Measurements from ENCODE around the gene WFS1.

DNA sequence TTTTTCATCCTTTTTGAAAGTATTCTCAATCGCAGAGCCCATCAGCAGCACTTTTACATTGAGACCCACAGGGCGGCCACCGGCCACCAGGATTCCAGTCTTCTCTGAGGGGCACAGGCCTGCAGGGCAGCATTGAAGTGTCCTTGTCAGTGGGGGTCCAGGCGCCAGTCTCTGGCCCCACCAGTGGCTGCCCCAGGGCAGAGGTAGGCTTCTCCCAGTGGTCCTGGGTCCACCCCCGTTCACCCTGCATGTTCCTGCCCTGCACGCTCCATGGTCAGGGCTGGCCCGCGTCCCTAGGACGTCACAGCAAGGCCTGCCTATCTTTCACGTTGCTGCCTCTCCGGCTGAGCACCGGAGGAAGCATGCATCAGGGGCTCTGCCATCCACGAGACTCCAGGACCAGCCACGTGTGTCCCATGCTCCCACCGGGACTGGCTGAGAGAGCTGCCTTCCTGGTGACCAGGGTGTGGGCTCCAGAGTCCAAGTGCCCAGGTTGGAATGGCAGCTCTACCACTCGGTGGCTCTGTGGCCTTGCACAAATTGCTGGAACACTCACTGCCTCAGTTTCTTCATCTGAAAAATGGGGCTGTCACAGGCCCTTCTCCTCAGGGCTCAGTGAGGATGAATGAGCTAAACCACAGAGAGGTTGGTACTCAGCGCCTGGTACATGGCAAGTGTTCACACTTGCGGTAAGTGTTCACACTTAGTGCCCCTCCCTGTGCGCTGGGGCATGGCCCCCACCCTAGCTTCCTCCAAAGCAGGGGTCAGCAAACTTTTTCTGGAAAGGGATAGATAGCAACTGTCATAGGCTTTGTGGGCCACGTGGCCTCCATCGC lies 38.6 kb upstream of the WFS1 start:
- TF ChIP-seq YY1 (IDR thresholded peaks at IDR 0.05; ENCODE audit: extremely low read depth, insufficient replicate concordance, low read depth, low read length) (no peak), SIN3A (IDR thresholded peaks at IDR 0.05; ENCODE audit: low read depth) (no peak), EZH2 (IDR thresholded peaks at IDR 0.05) (no peak), EGR1 (IDR thresholded peaks at IDR 0.05; ENCODE audit: low read depth) (no peak), POLR2AphosphoS5 (IDR thresholded peaks at IDR 0.05; ENCODE audit: low read depth, low read length) (no peak), POLR2A (IDR thresholded peaks at IDR 0.05; ENCODE audit: borderline replicate concordance, extremely low read depth, insufficient read depth, insufficient read length) (no peak)
- TF ChIP-seq, protein P1, sequence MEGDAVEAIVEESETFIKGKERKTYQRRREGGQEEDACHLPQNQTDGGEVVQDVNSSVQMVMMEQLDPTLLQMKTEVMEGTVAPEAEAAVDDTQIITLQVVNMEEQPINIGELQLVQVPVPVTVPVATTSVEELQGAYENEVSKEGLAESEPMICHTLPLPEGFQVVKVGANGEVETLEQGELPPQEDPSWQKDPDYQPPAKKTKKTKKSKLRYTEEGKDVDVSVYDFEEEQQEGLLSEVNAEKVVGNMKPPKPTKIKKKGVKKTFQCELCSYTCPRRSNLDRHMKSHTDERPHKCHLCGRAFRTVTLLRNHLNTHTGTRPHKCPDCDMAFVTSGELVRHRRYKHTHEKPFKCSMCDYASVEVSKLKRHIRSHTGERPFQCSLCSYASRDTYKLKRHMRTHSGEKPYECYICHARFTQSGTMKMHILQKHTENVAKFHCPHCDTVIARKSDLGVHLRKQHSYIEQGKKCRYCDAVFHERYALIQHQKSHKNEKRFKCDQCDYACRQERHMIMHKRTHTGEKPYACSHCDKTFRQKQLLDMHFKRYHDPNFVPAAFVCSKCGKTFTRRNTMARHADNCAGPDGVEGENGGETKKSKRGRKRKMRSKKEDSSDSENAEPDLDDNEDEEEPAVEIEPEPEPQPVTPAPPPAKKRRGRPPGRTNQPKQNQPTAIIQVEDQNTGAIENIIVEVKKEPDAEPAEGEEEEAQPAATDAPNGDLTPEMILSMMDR (IDR thresholded peaks at IDR 0.05 in 2 of 3, conservative IDR thresholded peaks at IDR 0.05 in 1 of 3; ENCODE audit: borderline replicate concordance in 1 of 3, insufficient read depth in 1 of 3, low read depth in 2 of 3, low read length in 2 of 3): no peak
- TF ChIP-seq, protein P2, sequence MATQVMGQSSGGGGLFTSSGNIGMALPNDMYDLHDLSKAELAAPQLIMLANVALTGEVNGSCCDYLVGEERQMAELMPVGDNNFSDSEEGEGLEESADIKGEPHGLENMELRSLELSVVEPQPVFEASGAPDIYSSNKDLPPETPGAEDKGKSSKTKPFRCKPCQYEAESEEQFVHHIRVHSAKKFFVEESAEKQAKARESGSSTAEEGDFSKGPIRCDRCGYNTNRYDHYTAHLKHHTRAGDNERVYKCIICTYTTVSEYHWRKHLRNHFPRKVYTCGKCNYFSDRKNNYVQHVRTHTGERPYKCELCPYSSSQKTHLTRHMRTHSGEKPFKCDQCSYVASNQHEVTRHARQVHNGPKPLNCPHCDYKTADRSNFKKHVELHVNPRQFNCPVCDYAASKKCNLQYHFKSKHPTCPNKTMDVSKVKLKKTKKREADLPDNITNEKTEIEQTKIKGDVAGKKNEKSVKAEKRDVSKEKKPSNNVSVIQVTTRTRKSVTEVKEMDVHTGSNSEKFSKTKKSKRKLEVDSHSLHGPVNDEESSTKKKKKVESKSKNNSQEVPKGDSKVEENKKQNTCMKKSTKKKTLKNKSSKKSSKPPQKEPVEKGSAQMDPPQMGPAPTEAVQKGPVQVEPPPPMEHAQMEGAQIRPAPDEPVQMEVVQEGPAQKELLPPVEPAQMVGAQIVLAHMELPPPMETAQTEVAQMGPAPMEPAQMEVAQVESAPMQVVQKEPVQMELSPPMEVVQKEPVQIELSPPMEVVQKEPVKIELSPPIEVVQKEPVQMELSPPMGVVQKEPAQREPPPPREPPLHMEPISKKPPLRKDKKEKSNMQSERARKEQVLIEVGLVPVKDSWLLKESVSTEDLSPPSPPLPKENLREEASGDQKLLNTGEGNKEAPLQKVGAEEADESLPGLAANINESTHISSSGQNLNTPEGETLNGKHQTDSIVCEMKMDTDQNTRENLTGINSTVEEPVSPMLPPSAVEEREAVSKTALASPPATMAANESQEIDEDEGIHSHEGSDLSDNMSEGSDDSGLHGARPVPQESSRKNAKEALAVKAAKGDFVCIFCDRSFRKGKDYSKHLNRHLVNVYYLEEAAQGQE (IDR thresholded peaks at IDR 0.05; ENCODE audit: low read depth): no peak

All from HCT116 (cell line).